GM23248 (cell line): ENCODE data around the gene LGALS14.

Source experiments
- EZH2 ChIP-seq: fragments of 200-600 bp; sonication (generic); IDR thresholded peaks from 2 replicates; pipeline ENCODE4 v1.6.1; 2018; ENCODE audit warnings: antibody characterized with exemption, mild to moderate bottlenecking; ENCODE audit not compliant: insufficient read depth, poor library complexity, severe bottlenecking
- EZH2phosphoT487 ChIP-seq: fragments of 200-600 bp; sonication (generic); IDR thresholded peaks from 2 replicates; pipeline ENCODE4 v1.6.1; 2018; ENCODE audit warnings: antibody characterized with exemption, moderate library complexity, mild to moderate bottlenecking, low read depth; ENCODE audit not compliant: insufficient read depth

DNA sequence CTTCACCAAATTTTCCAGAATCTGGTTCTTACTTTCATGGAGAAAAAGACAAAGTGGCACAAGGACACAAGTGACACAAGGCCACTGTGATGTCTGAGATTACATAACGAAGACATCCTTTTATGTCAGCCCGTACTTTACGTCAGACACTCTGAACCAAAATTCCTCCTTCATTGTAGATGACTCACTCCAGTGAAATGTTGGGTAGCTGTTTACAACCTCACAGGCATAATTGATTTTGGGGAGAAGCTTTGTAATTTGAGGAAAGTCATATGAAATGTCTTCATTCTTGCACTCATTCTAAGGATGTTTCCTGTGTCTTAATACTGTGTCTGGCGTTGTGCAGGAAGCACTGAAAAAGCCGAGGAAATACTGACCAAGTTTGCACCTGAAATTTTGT is 20.0 kb upstream of the LGALS14 start:
- TF ChIP-seq EZH2 (no peak), EZH2phosphoT487 (no peak)
